Measurements from ENCODE around the gene GET3. TPM values are rescaled to one million over a fixed set of nuclear protein-coding genes. Genes with fewer than 3 reads are reported as not detected.

GET3 gene
- total and polyA plus RNA-seq, 2 of the 13 experiments (the other 11 are each of a cell fraction or from before 2014, with no cell fraction given), result 57.7 to 59.4 TPM

DNA sequence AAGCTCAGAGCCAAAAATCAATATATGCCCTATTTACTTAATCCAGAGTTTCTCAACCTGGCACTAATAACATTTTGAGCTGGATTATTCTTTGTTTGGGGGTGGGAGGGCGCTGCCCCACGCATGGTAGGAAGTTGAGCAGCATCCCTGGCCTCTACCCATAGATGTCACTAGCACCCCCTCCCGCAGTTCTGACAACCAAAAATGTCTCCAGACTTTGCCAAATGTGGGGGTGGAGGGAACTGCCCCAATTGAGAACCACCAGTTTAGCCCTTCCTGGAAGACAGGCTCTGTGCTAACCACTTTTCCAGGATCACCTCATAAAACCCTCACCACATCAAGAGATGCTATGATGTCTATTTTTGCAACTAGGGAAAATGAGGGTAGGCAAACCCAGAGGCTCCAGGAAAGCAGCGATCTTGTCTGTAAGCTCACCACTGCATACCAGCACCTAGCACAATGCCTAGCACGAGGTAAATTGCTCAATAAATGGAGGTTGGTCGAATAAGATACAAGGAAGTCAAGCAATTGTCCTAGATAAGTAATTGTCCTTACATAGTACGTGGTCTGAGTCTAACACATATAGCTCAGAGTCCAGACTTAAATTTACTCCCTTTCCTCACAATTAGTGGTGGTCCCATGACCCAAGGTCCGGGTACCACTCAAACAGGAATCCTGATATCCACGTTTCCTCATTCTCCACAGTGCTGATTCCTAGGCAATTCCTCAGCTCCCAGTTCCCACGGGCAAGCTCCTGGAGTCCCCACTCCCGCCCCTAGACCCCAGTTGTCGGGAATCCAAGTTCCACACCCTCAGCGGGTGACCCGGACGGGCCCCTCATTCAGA is 3.7 kb upstream of the GET3 start (continued):
- TF ChIP-seq LCORL (IDR thresholded peaks at IDR 0.05) (no peak), LCORL (CRISPR knock-in tag; IDR thresholded peaks at IDR 0.05) (peak; percentile 59; the same call in 1 of the 2 replicates), ZNF644 (CRISPR knock-in tag; IDR thresholded peaks at IDR 0.05; ENCODE audit: low read depth) (no peak), ZNF317 (CRISPR knock-in tag; IDR thresholded peaks at IDR 0.05) (no peak), ZNF260 (CRISPR knock-in tag; IDR thresholded peaks at IDR 0.05; ENCODE audit: borderline replicate concordance, low read depth) (no peak), ZNF792 (CRISPR knock-in tag; IDR thresholded peaks at IDR 0.05) (no peak), ZNF766 (CRISPR knock-in tag; IDR thresholded peaks at IDR 0.05; ENCODE audit: borderline replicate concordance) (no peak), ZNF136 (CRISPR knock-in tag; IDR thresholded peaks at IDR 0.05; ENCODE audit: low read depth) (no peak), ATF7-NPFF (CRISPR knock-in tag; IDR thresholded peaks at IDR 0.05; ENCODE audit: low read depth) (no peak), ZNF10 (CRISPR knock-in tag; IDR thresholded peaks at IDR 0.05; ENCODE audit: borderline replicate concordance, low read depth) (no peak), PAX8 (CRISPR knock-in tag; IDR thresholded peaks at IDR 0.05; ENCODE audit: borderline replicate concordance) (no peak), GLI4 (CRISPR knock-in tag; IDR thresholded peaks at IDR 0.05; ENCODE audit: borderline replicate concordance) (no peak), SP5 (CRISPR knock-in tag; IDR thresholded peaks at IDR 0.05; ENCODE audit: borderline replicate concordance, low read depth) (no peak), ZFAT (CRISPR knock-in tag; conservative IDR thresholded peaks at IDR 0.05) (no peak), ZBTB3 (CRISPR knock-in tag; IDR thresholded peaks at IDR 0.05; ENCODE audit: borderline replicate concordance, low read depth) (no peak), TSC22D2 (CRISPR knock-in tag; IDR thresholded peaks at IDR 0.05; ENCODE audit: borderline replicate concordance) (no peak), MYNN (CRISPR knock-in tag; IDR thresholded peaks at IDR 0.05; ENCODE audit: low read depth) (no peak), ZZZ3 (CRISPR knock-in tag; IDR thresholded peaks at IDR 0.05; ENCODE audit: borderline replicate concordance) (no peak)
- TF ChIP-seq, protein P1, sequence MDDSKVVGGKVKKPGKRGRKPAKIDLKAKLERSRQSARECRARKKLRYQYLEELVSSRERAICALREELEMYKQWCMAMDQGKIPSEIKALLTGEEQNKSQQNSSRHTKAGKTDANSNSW (CRISPR knock-in tag; IDR thresholded peaks at IDR 0.05; ENCODE audit: borderline replicate concordance), result no peak
- TF ChIP-seq, protein P2, sequence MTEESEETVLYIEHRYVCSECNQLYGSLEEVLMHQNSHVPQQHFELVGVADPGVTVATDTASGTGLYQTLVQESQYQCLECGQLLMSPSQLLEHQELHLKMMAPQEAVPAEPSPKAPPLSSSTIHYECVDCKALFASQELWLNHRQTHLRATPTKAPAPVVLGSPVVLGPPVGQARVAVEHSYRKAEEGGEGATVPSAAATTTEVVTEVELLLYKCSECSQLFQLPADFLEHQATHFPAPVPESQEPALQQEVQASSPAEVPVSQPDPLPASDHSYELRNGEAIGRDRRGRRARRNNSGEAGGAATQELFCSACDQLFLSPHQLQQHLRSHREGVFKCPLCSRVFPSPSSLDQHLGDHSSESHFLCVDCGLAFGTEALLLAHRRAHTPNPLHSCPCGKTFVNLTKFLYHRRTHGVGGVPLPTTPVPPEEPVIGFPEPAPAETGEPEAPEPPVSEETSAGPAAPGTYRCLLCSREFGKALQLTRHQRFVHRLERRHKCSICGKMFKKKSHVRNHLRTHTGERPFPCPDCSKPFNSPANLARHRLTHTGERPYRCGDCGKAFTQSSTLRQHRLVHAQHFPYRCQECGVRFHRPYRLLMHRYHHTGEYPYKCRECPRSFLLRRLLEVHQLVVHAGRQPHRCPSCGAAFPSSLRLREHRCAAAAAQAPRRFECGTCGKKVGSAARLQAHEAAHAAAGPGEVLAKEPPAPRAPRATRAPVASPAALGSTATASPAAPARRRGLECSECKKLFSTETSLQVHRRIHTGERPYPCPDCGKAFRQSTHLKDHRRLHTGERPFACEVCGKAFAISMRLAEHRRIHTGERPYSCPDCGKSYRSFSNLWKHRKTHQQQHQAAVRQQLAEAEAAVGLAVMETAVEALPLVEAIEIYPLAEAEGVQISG (CRISPR knock-in tag; IDR thresholded peaks at IDR 0.05), result peak; percentile 38; the same call in 1 of the 2 replicates
- TF ChIP-seq, protein P3, sequence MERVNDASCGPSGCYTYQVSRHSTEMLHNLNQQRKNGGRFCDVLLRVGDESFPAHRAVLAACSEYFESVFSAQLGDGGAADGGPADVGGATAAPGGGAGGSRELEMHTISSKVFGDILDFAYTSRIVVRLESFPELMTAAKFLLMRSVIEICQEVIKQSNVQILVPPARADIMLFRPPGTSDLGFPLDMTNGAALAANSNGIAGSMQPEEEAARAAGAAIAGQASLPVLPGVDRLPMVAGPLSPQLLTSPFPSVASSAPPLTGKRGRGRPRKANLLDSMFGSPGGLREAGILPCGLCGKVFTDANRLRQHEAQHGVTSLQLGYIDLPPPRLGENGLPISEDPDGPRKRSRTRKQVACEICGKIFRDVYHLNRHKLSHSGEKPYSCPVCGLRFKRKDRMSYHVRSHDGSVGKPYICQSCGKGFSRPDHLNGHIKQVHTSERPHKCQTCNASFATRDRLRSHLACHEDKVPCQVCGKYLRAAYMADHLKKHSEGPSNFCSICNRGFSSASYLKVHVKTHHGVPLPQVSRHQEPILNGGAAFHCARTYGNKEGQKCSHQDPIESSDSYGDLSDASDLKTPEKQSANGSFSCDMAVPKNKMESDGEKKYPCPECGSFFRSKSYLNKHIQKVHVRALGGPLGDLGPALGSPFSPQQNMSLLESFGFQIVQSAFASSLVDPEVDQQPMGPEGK (CRISPR knock-in tag; IDR thresholded peaks at IDR 0.05), result peak; percentile 62
- TF ChIP-seq, protein P4, sequence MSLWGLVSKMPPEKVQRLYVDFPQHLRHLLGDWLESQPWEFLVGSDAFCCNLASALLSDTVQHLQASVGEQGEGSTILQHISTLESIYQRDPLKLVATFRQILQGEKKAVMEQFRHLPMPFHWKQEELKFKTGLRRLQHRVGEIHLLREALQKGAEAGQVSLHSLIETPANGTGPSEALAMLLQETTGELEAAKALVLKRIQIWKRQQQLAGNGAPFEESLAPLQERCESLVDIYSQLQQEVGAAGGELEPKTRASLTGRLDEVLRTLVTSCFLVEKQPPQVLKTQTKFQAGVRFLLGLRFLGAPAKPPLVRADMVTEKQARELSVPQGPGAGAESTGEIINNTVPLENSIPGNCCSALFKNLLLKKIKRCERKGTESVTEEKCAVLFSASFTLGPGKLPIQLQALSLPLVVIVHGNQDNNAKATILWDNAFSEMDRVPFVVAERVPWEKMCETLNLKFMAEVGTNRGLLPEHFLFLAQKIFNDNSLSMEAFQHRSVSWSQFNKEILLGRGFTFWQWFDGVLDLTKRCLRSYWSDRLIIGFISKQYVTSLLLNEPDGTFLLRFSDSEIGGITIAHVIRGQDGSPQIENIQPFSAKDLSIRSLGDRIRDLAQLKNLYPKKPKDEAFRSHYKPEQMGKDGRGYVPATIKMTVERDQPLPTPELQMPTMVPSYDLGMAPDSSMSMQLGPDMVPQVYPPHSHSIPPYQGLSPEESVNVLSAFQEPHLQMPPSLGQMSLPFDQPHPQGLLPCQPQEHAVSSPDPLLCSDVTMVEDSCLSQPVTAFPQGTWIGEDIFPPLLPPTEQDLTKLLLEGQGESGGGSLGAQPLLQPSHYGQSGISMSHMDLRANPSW (CRISPR knock-in tag; IDR thresholded peaks at IDR 0.05; ENCODE audit: borderline replicate concordance), result no peak

Data from HepG2 (cell line).